Nephron (organoid): ENCODE measurements around the gene ARGFX.
"Not testable (repeated sequence)": the region's sequence is repeated elsewhere in the genome, so short reads cannot be mapped to it uniquely, and the experiment has no call there.

Source experiments
- H3K27ac Mint-ChIP-seq, 3 experiments: 2 replicates each; pipeline ENCODE4 v1.8.0; 2020; ENCODE audit warnings: mixed read lengths in 3 of 3, mild to moderate bottlenecking in 2 of 3, moderate library complexity in 1 of 3
- H3K27me3 Mint-ChIP-seq: 2 replicates; pipeline ENCODE4 v1.8.0; 2021; ENCODE audit warnings: low read depth, mild to moderate bottlenecking, moderate library complexity, mixed read lengths
- H3K36me3 Mint-ChIP-seq: 2 replicates; pipeline ENCODE4 v1.8.0; 2020; ENCODE audit warnings: low read depth, mixed read lengths
- H3K4me1 Mint-ChIP-seq: 2 replicates; pipeline ENCODE4 v1.8.0; 2020; ENCODE audit warnings: mixed read lengths
- H3K4me3 Mint-ChIP-seq, 3 experiments: 2 replicates each; pipeline ENCODE4 v1.8.0; 2020; ENCODE audit warnings: mild to moderate bottlenecking in 3 of 3, mixed read lengths in 3 of 3, moderate library complexity in 2 of 3
- H3K9me3 Mint-ChIP-seq: 2 replicates; pipeline ENCODE4 v1.8.0; 2020; ENCODE audit warnings: mixed read lengths
- TF ChIP-seq, protein P1 (sequence below), 3 experiments: fragments of 200-600 bp; sonication (generic); IDR thresholded peaks; one replicate each; pipeline ENCODE4 v1.5.0; 2021; ENCODE audit warnings: antibody characterized with exemption in 3 of 3; ENCODE audit not compliant: unreplicated experiment in 3 of 3

The ARGFX gene

DNA sequence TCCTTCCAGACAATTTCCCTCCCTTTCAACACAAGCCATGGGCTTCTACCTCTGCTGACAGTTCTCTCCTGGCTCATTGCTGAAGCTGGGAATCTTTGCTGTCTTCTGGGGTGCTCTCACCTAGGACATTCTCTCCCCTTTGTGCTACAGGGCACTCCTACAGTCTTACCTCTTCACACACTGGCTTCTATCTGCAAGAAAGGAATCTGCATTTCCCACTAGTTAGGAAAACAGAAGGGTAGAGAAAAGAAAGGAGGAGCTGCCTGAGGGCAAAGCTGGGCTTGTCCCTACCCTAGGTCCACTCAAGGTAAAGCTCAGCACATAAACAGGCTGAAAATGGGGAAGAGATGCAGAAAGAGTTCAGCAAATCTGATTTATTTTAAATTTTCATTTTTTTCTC is 5.6 kb upstream of the ARGFX start:
- Mint-ChIP-seq H3K4me3 (no peak overlapping the region), H3K27ac (no peak overlapping the region), H3K9me3 (no peaks in the 10 kb centered on the region), H3K27me3 (no peaks in the 10 kb centered on the region), H3K36me3 (no peaks in the 10 kb centered on the region), H3K4me1 (no peaks in the 10 kb centered on the region)
- TF ChIP-seq, protein P1, sequence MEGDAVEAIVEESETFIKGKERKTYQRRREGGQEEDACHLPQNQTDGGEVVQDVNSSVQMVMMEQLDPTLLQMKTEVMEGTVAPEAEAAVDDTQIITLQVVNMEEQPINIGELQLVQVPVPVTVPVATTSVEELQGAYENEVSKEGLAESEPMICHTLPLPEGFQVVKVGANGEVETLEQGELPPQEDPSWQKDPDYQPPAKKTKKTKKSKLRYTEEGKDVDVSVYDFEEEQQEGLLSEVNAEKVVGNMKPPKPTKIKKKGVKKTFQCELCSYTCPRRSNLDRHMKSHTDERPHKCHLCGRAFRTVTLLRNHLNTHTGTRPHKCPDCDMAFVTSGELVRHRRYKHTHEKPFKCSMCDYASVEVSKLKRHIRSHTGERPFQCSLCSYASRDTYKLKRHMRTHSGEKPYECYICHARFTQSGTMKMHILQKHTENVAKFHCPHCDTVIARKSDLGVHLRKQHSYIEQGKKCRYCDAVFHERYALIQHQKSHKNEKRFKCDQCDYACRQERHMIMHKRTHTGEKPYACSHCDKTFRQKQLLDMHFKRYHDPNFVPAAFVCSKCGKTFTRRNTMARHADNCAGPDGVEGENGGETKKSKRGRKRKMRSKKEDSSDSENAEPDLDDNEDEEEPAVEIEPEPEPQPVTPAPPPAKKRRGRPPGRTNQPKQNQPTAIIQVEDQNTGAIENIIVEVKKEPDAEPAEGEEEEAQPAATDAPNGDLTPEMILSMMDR (IDR thresholded peaks at IDR 0.05; ENCODE audit: unreplicated experiment in 3 of 3): no peak

DNA sequence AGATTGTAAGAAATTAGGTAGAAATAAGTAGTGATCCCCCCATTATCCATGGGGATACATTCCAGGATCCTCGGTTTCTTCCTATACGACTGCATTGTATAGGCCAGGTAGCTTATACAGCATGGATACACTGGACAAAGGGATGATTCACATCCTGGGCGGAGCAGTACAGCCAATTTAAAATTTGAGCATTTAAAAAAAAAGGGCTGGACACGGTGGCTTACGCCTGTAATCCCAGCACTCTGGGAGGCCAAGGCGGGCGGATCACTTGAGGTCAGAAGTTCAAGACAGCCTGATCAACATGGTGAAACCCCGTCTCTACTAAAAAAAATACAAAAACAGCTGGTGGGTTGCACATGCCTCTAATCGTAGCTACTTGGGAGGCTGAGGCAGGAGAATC is 976 bp upstream of the ARGFX start:
- Mint-ChIP-seq H3K4me3 (no peak overlapping the region), H3K9me3 (no peaks in the 10 kb centered on the region), H3K36me3 (no peaks in the 10 kb centered on the region)

DNA sequence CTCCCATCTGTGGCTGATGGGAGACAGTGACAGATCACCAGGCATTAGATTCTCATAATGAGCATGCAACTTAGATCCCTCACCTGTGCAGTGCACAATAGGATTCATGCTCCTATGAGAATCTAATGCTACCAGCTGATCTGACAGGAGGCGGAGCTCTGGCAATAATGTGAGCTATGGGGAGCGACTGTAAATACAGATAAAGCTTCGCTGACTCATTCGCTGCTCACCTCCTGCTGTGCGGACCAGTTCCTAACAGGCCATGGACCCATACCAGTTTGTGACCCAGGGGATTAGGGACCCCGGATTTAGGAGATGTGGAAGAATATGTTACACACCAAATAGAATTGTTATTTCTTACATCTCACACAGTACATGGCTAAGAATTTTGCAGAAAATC is 6.7 kb downstream of the ARGFX start:
- no peak overlapping the region for H3K4me3 Mint-ChIP-seq
- no peaks in the 10 kb centered on the region for H3K9me3 Mint-ChIP-seq
- H3K36me3 Mint-ChIP-seq: no peaks in the 10 kb centered on the region
- TF ChIP-seq, protein P1 (IDR thresholded peaks at IDR 0.05; ENCODE audit: unreplicated experiment in 3 of 3): no peak
- no peaks in the 10 kb centered on the region for H3K27me3 Mint-ChIP-seq
- H3K4me1 Mint-ChIP-seq: no peaks in the 10 kb centered on the region
- no peak overlapping the region for H3K27ac Mint-ChIP-seq

More for the DNA sequence above, 976 bp upstream of the ARGFX start:
- Mint-ChIP-seq H3K27ac (no peak overlapping the region), H3K27me3 (no peaks in the 10 kb centered on the region), H3K4me1 (no peaks in the 10 kb centered on the region)
- TF ChIP-seq, protein P1 (IDR thresholded peaks at IDR 0.05; ENCODE audit: unreplicated experiment in 3 of 3): no peak

DNA sequence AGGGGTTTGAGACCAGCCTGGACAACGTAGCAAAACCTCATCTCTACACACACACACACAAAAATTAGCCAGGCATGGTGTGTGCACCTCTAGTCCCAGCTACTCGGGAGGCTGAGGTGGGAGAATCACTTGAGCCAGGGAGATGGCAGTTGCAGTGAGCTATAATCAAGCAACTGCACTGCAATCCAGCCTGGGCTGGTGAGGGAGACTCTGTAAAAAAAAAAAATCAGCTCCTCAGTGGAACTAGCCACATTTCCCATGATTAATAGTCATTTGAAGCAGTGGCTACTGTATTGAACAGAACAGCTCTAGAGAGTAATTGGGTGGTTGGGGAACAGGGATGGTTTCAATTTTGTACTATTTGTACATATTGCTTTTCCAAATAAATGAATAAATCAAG is 13.9 kb downstream of the ARGFX start:
- Mint-ChIP-seq H3K27ac (no peak overlapping the region), H3K4me1 (no peaks in the 10 kb centered on the region), H3K36me3 (no peaks in the 10 kb centered on the region), H3K27me3 (no peaks in the 10 kb centered on the region), H3K9me3 (no peaks in the 10 kb centered on the region), H3K4me3 (no peak overlapping the region)
- TF ChIP-seq, protein P1 (IDR thresholded peaks at IDR 0.05; ENCODE audit: unreplicated experiment in 3 of 3): no peak

GRCh38 chr3:121584418-121584817 is 16.7 kb downstream of the ARGFX start:
- H3K36me3 Mint-ChIP-seq: no peaks in the 10 kb centered on the region
- no peak overlapping the region for H3K27ac Mint-ChIP-seq
- no peak overlapping the region for H3K4me3 Mint-ChIP-seq
- no peaks in the 10 kb centered on the region for H3K4me1 Mint-ChIP-seq
- no peaks in the 10 kb centered on the region for H3K9me3 Mint-ChIP-seq
- TF ChIP-seq, protein P1 (IDR thresholded peaks at IDR 0.05; ENCODE audit: unreplicated experiment in 3 of 3): no peak
- no peaks in the 10 kb centered on the region for H3K27me3 Mint-ChIP-seq

DNA sequence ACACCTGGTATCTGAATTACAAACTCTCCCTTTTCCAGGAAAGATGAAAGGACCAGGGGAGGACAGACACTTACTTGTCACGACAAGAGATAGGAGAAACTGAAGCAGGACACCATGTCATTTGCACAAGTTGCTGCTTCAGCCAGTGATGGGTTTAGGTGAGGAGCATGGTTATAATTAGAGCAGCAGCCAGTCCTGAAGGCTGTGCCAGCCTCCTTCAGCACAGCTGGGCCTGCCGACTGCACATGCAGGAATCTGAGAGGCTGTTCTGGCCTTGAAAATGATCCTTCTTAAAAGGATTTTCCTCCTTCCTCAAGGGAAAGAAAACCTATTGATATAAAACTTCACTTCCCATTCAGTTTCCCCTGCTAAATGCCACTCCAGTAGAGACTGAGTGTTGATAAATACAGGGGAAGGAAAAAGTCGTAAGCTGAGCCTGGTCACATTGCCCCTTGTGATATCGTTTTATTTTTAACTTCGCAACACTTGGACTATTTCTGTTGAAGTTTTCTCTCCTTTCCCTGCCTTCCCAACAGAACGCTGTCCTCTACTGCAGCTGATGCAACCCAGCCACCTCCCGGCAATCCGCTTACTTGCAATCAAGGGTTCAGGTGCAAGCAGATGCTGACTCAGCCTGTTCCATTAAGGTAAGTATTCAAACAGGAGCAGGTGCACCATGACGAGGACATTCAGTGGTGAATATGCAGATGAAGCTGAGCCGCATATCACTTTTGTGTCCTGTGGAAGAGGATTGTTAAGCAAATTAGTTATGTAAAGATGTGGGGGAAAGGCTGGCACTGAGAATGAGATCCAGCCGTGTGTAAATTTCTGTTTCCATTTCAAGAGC is 25.3 kb downstream of the ARGFX start, which contains the start of gene FBXO40:
TSS of gene FBXO40 (plus strand) at position 524 of the 847 bp plus-strand sequence. CDS start 27,197 bp downstream, outside the sequence.
- no peaks in the 10 kb centered on the region for H3K36me3 Mint-ChIP-seq
- H3K4me3 Mint-ChIP-seq: no peak within 1 kb of the TSS
- peaks cover 8% of the 10 kb centered on the region for H3K27me3 Mint-ChIP-seq
- TF ChIP-seq, protein P1 (IDR thresholded peaks at IDR 0.05; ENCODE audit: unreplicated experiment in 3 of 3): no peak
- no peaks in the 10 kb centered on the region for H3K9me3 Mint-ChIP-seq
- H3K27ac Mint-ChIP-seq: no peak within 1 kb of the TSS
- H3K4me1 Mint-ChIP-seq: peaks cover 4% of the 10 kb centered on the region

DNA sequence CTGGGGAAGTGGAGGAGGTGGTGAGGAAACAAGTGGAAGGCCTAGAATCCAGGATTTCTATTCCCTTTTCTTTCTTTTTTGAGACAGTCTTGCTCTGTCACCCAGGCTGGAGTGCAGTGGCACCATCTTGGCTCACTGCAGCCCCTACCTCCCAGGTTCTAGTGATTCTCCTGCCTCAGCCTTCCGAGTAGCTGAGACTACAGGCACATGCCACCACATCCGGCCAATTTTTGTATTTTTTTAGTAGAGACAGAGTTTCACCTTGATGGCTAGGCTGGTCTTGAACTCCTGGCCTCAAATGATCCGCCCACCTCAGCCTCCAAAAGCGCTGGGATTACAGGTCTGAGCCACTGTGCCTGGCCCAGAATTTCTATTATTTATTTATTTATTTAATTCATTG is 26.1 kb downstream of the ARGFX start:
- H3K36me3 Mint-ChIP-seq, H3K27me3 Mint-ChIP-seq, H3K9me3 Mint-ChIP-seq, H3K27ac Mint-ChIP-seq, H3K4me3 Mint-ChIP-seq, H3K4me1 Mint-ChIP-seq: not testable (repeated sequence)
